HL-60 (cell line): Measurements from ENCODE around the gene FCMR.
A peak's percentile ranks its signal among the peaks of the same experiment; 100 is the strongest.

ENCODE experiments used
- DNase-seq, 2 experiments: peaks; one replicate each; pipeline ENCODE4 v3.0.0-alpha.2; 2010 to 2020; ENCODE audit warnings: low read depth in 1 of 2, low spot score in 1 of 2
- H3K27ac ChIP-seq: fragments of 250-450 bp; sonication (Bioruptor Pico); replicated peaks from 2 replicates; pipeline ENCODE4 v1.5.1; 2020; ENCODE audit warnings: mild to moderate bottlenecking, moderate library complexity
- H3K27me3 ChIP-seq: fragments of 250-450 bp; sonication (Bioruptor Pico); 2 replicates; pipeline ENCODE4 v1.5.1; 2021; ENCODE audit warnings: mild to moderate bottlenecking, moderate library complexity; ENCODE audit not compliant: insufficient read depth, poor library complexity, severe bottlenecking
- H3K4me3 ChIP-seq: replicated peaks from 2 replicates; pipeline ENCODE4 v1.5.1; 2011; ENCODE audit warnings: mild to moderate bottlenecking, control low read depth, low read length; ENCODE audit not compliant: insufficient read depth
- CTCF ChIP-seq: IDR thresholded peaks from one replicate; pipeline ENCODE4 v1.5.1; 2011; ENCODE audit warnings: low read length, control low read depth, inconsistent platforms; ENCODE audit not compliant: insufficient read depth
- GABPA ChIP-seq: IDR thresholded peaks from 2 replicates; pipeline ENCODE4 v1.6.1; 2012; ENCODE audit warnings: low read depth
- POLR2AphosphoS5 ChIP-seq: IDR thresholded peaks from 2 replicates; pipeline ENCODE4 v1.6.1; 2012; ENCODE audit warnings: low read depth
- SPI1 ChIP-seq: IDR thresholded peaks from 2 replicates; pipeline ENCODE4 v1.6.1; 2012; ENCODE audit warnings: low read depth, mild to moderate bottlenecking, borderline replicate concordance
- TF ChIP-seq, protein P1 (sequence below): IDR thresholded peaks from 2 replicates; pipeline ENCODE4 v1.6.1; 2012; ENCODE audit warnings: low read depth; ENCODE audit not compliant: insufficient replicate concordance

FCMR gene

DNA sequence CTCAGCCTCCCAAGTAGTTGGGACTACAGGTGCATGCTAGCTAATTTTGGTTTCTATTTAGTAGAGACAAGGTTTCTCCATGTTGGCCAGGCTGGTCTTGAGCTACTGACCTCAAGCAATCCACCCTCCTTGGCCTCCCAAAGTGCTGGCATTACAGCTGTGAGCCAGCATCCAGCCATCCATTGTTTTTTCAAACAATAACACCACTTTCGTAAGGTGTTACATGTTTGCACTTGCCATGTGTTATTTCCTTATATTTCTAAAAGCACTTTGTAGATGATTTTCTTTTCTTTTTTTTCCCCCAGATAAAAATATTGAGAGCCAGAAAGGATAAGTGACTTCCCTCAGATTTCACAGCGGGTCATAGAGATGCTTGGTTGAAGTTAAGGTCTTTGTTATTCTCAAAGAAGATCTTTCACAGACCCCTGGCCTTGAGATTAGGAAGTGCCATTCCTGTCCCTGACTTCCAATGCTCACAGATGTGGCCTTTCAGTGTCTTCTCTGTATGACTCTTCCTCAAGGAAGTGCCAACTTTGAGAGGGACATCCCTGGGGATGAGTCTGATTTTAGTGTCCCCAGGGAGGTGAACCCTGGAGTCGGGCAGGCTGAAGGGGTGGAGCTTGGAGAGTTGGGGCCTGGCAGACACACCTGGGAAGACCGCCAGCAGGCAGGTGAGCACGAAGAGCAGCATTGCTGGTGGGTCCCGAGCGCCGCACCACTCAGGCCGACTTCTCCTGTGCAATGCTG is 18.3 kb upstream of the FCMR start:
- DNase-seq, result no peak
- H3K27ac ChIP-seq, result no peak overlapping the region
- H3K4me3 ChIP-seq, result no peak overlapping the region
- H3K27me3 ChIP-seq, result peaks cover 3% of the 10 kb centered on the region
- no peak for TF ChIP-seq POLR2AphosphoS5
- TF ChIP-seq SPI1, result no peak
- TF ChIP-seq, protein P1, sequence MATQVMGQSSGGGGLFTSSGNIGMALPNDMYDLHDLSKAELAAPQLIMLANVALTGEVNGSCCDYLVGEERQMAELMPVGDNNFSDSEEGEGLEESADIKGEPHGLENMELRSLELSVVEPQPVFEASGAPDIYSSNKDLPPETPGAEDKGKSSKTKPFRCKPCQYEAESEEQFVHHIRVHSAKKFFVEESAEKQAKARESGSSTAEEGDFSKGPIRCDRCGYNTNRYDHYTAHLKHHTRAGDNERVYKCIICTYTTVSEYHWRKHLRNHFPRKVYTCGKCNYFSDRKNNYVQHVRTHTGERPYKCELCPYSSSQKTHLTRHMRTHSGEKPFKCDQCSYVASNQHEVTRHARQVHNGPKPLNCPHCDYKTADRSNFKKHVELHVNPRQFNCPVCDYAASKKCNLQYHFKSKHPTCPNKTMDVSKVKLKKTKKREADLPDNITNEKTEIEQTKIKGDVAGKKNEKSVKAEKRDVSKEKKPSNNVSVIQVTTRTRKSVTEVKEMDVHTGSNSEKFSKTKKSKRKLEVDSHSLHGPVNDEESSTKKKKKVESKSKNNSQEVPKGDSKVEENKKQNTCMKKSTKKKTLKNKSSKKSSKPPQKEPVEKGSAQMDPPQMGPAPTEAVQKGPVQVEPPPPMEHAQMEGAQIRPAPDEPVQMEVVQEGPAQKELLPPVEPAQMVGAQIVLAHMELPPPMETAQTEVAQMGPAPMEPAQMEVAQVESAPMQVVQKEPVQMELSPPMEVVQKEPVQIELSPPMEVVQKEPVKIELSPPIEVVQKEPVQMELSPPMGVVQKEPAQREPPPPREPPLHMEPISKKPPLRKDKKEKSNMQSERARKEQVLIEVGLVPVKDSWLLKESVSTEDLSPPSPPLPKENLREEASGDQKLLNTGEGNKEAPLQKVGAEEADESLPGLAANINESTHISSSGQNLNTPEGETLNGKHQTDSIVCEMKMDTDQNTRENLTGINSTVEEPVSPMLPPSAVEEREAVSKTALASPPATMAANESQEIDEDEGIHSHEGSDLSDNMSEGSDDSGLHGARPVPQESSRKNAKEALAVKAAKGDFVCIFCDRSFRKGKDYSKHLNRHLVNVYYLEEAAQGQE, result no peak
- TF ChIP-seq CTCF, result no peak
- TF ChIP-seq GABPA, result no peak

- TF ChIP-seq CTCF (no peak), GABPA (no peak), SPI1 (no peak), POLR2AphosphoS5 (no peak)
- TF ChIP-seq, protein P1, result no peak
- H3K4me3 ChIP-seq, result no peak overlapping the region
- DNase-seq, result no peak
- peaks cover 3% of the 10 kb centered on the region for H3K27me3 ChIP-seq
- H3K27ac ChIP-seq, result no peak overlapping the region
These were observed 17.4 kb upstream of the FCMR start for GRCh38 chr1:206939131-206939530.

DNA sequence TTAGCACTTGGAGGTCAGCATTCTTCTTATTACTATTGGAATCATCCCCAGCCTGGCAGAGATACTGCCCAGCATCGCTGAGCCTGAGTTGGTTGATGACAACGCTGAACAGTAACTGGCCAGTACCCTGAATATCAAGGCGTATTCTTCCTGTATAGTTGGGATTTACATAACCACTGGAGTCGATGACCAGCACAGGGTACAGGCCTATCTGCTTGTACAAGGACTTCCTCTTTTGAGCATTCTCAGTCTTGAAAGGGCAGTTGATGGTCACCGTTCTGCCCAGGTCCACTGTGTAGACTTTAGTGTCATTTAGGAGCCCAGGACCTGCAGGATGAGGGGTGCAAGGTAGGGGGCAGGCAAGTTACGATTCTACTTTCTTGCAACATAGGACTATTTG is 15.7 kb upstream of the FCMR start:
- no peak for DNase-seq
- no peak for TF ChIP-seq POLR2AphosphoS5
- no peak for TF ChIP-seq CTCF
- TF ChIP-seq, protein P1, result no peak
- no peak for TF ChIP-seq GABPA
- TF ChIP-seq SPI1, result peak; percentile 68
- Histone ChIP-seq H3K4me3 (no peak overlapping the region), H3K27me3 (no peaks in the 10 kb centered on the region), H3K27ac (no peak overlapping the region)
